NCI-H2196 treated with DMSO at 0.1 percent for 48 hours (cell line): ENCODE results near the gene ASB18.
A peak's percentile ranks its signal among the peaks of the same experiment; 100 is the strongest.

Experiments
- DNase-seq: peaks from one replicate; lab custom pipeline; 2025; ENCODE audit not compliant: unreplicated experiment; lab: John Stamatoyannopoulos, UW

Gene ASB18

GRCh38 chr2:236209996-236210395 is 54.2 kb downstream of the ASB18 start:
- no peak for DNase-seq

- DNase-seq = no peak
Observed at GRCh38 chr2:236209535-236209934, 54.7 kb downstream of the ASB18 start.

- no peak for DNase-seq
Observed at GRCh38 chr2:236208019-236208926, 55.9 kb downstream of the ASB18 start.

GRCh38 chr2:236207472-236207871 is 56.7 kb downstream of the ASB18 start:
- no peak for DNase-seq

GRCh38 chr2:236205867-236206645 is 58.1 kb downstream of the ASB18 start:
- no peak for DNase-seq

GRCh38 chr2:236204953-236205352 is 59.3 kb downstream of the ASB18 start:
- no peak for DNase-seq

GRCh38 chr2:236200378-236200777 is 63.8 kb downstream of the ASB18 start:
- DNase-seq = no peak

GRCh38 chr2:236196366-236196765 is 67.8 kb downstream of the ASB18 start:
- no peak for DNase-seq

- DNase-seq = no peak
Observed at GRCh38 chr2:236195726-236196125, 68.5 kb downstream of the ASB18 start.

GRCh38 chr2:236194786-236195185 is 69.4 kb downstream of the ASB18 start:
- no peak for DNase-seq

GRCh38 chr2:236193026-236193425 is 71.2 kb downstream of the ASB18 start:
- DNase-seq = no peak

- DNase-seq = no peak
Observed at GRCh38 chr2:236190674-236191073, 73.5 kb downstream of the ASB18 start.

- DNase-seq = no peak
Observed at GRCh38 chr2:236184701-236185100, 79.5 kb downstream of the ASB18 start.

- DNase-seq = peak; percentile 57
Observed at GRCh38 chr2:236180831-236181453, 83.3 kb downstream of the ASB18 start.

GRCh38 chr2:236180076-236180816 is 84.0 kb downstream of the ASB18 start:
- DNase-seq = no peak

- no peak for DNase-seq
Observed at GRCh38 chr2:236179236-236180075, 84.8 kb downstream of the ASB18 start.

GRCh38 chr2:236178890-236179235 is 85.3 kb downstream of the ASB18 start:
- DNase-seq = no peak

GRCh38 chr2:236177967-236178889 is 86.0 kb downstream of the ASB18 start:
- DNase-seq = peak; percentile 61

- DNase-seq = no peak
Observed at GRCh38 chr2:236177604-236177966, 86.6 kb downstream of the ASB18 start.
